Keratinocyte (primary cell): Measurements from ENCODE around the gene E2F7.

ENCODE experiments used
- EZH2 ChIP-seq: IDR thresholded peaks from one replicate; pipeline ENCODE4 v1.6.1; 2012; ENCODE audit warnings: inconsistent platforms, mild to moderate bottlenecking, low read length, moderate library complexity
- TF ChIP-seq, protein P1 (sequence below), 3 experiments: IDR thresholded peaks in 1 of 3; conservative IDR thresholded peaks in 1 of 3; optimal IDR thresholded peaks in 1 of 3; 2 replicates in 2 of 3; 3 replicates in 1 of 3; pipeline versions ENCODE3 to v1.5.1; 2011; ENCODE audit warnings: low read length in 3 of 3, mild to moderate bottlenecking in 3 of 3, moderate library complexity in 2 of 3, control low read depth in 1 of 3, inconsistent platforms in 1 of 3; ENCODE audit not compliant: insufficient read depth in 2 of 3; ENCODE audit errors: extremely low read depth in 1 of 3

DNA sequence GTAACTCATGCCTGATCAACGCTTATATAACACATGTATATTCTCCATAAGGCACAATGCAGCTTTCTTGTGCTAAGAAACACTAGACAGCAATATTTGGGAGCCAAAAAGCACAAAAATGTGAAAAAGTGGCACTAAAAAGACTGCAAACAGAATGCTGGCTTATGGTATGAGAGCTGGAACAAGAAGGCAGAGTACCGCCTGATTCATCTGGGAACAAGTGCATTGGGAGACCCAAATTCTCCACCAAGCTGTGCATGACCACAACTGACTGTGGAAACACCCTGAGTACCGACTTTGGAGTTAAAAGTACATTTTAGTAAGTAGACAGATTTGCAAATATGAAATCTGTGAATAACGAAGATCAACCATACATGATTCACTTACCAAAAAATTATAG is 25.1 kb downstream of the E2F7 start:
- TF ChIP-seq, protein P1, sequence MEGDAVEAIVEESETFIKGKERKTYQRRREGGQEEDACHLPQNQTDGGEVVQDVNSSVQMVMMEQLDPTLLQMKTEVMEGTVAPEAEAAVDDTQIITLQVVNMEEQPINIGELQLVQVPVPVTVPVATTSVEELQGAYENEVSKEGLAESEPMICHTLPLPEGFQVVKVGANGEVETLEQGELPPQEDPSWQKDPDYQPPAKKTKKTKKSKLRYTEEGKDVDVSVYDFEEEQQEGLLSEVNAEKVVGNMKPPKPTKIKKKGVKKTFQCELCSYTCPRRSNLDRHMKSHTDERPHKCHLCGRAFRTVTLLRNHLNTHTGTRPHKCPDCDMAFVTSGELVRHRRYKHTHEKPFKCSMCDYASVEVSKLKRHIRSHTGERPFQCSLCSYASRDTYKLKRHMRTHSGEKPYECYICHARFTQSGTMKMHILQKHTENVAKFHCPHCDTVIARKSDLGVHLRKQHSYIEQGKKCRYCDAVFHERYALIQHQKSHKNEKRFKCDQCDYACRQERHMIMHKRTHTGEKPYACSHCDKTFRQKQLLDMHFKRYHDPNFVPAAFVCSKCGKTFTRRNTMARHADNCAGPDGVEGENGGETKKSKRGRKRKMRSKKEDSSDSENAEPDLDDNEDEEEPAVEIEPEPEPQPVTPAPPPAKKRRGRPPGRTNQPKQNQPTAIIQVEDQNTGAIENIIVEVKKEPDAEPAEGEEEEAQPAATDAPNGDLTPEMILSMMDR (optimal IDR thresholded peaks at IDR 0.05 in 1 of 3, IDR thresholded peaks at IDR 0.05 in 1 of 3, conservative IDR thresholded peaks at IDR 0.05 in 1 of 3; ENCODE audit: extremely low read depth in 1 of 3, insufficient read depth in 2 of 3, low read length in 3 of 3) = no peak
- no peak for TF ChIP-seq EZH2
